ENCODE results near the gene ZC3H12A. TPM values are rescaled to one million over a fixed set of nuclear protein-coding genes. Genes with fewer than 3 reads are reported as not detected.
"Not testable (repeated sequence)": the region's sequence is repeated elsewhere in the genome, so short reads cannot be mapped to it uniquely, and the experiment has no call there.

ZC3H12A gene
- total RNA-seq, 1 donor from 2014 or later = 6.0 TPM

DNA sequence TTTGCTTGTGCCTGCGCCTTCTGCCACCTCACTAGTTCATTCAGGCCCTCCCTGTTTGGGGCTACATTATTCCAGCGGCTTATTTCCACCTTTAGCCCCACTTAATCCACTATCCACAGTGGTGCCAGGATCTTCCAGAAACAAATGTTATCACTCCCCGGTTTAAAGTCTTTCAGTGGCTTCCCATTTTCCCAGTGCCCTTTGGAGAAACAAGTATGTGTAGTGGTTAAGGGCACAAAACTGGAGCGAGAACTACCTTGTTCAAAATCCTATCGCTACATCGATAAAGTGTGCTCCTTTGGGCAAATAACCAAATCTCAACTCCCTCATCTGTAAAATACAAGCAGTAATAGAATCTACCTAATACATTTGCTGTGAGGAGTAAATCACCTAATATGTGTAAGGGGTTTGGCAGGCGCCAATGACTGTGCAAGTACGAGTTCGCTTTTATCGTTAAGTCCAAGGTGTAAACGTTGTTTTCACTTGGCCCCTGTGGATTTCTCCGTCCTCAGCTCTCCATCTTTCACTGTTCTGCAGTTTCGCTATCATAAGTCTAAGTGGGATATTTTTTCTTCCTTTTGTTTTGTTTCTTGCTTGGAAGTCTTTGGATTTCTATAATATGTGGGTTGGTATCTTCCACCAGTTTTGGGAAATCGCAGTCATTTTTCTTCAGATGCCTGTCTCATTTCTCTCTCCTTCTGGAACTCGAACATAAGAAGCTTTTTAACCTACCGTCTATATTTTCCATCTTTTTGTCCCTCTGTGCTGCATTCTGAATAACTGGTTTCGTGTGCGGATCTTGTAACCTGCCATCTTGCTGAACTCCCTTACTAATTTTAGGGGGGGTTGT, 41.0 kb downstream of the ZC3H12A start:
- H3K27ac Mint-ChIP-seq = peak overlapping the region; percentile 93
- peaks cover 4% of the 10 kb centered on the region for H3K36me3 Mint-ChIP-seq
- DNase-seq (ENCODE audit: extremely low spot score, unreplicated experiment) = no peak

DNA sequence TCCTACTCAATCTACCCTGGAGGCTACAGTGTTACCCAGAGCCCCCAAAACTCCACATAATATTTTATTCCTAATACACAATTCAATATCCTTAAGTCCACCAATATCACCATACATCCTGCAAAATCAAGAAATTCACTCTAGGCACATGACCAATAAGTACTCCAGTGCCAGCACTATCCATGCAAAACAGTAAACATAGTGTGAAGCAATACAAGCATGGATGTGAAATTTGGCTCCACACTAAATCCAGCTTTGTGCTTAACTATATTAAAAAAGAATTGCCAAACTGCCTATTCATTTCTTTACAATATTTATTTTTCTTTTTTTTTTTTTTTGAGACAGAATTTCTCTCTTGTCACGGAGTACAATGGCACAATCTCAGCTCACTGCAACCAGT, 43.2 kb downstream of the ZC3H12A start:
- Mint-ChIP-seq H3K36me3 (no peaks in the 10 kb centered on the region), H3K9me3 (no peaks in the 10 kb centered on the region), H3K4me1 (ENCODE audit: unreplicated experiment) (peaks cover 16% of the 10 kb centered on the region), H3K4me3 (peak overlapping the region; percentile 59), H3K27me3 (no peaks in the 10 kb centered on the region), H3K27ac (no peak overlapping the region)
- DNase-seq (ENCODE audit: extremely low spot score, unreplicated experiment) = no peak
- TF ChIP-seq, protein P1, sequence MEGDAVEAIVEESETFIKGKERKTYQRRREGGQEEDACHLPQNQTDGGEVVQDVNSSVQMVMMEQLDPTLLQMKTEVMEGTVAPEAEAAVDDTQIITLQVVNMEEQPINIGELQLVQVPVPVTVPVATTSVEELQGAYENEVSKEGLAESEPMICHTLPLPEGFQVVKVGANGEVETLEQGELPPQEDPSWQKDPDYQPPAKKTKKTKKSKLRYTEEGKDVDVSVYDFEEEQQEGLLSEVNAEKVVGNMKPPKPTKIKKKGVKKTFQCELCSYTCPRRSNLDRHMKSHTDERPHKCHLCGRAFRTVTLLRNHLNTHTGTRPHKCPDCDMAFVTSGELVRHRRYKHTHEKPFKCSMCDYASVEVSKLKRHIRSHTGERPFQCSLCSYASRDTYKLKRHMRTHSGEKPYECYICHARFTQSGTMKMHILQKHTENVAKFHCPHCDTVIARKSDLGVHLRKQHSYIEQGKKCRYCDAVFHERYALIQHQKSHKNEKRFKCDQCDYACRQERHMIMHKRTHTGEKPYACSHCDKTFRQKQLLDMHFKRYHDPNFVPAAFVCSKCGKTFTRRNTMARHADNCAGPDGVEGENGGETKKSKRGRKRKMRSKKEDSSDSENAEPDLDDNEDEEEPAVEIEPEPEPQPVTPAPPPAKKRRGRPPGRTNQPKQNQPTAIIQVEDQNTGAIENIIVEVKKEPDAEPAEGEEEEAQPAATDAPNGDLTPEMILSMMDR (conservative IDR thresholded peaks at IDR 0.05) = no peak

More for the DNA sequence above, 41.0 kb downstream of the ZC3H12A start:
- Mint-ChIP-seq H3K4me3 (peak overlapping the region; percentile 95), H3K4me1 (ENCODE audit: unreplicated experiment) (peaks cover 16% of the 10 kb centered on the region), H3K27me3 (no peaks in the 10 kb centered on the region), H3K9me3 (no peaks in the 10 kb centered on the region)
- TF ChIP-seq, protein P1 (conservative IDR thresholded peaks at IDR 0.05) = no peak

DNA sequence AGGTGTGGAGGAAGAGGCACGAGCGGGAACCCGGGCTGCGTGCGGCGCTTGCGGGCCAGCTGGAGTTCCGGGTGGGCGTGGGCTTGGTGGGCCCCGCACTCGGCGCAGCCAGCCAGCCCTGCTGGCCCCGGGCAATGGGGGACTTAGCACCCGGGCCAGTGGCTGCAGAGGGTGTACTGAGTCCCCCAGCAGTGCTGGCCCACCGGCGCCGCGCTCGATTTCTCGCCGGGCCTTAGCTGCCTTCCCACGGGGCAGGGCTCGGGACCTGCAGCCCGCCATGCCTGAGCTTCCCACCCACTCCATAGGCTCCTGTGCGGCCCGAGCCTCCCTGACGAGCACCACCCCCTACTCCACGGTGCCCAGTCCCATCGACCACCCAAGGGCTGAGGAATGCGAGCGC, 43.9 kb downstream of the ZC3H12A start:
- not testable (repeated sequence) for H3K36me3 Mint-ChIP-seq
- peaks cover 15% of the 10 kb centered on the region for H3K4me1 Mint-ChIP-seq (ENCODE audit: unreplicated experiment)

DNA sequence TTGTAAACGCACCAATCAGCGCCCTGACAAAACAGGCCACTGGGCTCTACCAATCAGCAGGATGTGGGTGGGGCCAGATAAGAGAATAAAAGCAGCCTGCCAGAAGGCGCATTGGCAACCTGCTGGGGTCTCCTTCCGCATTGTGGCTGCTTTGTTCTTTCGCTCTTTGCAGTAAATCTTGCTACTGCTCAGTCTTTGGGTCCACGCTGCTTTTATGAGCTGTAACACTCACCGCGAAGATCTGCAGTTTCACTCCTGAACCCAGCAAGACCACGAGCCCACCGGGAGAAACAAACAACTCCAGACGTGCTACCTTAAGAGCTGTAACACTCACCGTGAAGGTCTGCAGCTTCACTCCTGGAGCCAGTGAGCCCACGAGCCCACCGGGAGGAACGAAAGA, 44.5 kb downstream of the ZC3H12A start:
- peaks cover 11% of the 10 kb centered on the region for H3K4me1 Mint-ChIP-seq (ENCODE audit: unreplicated experiment)
- not testable (repeated sequence) for H3K9me3 Mint-ChIP-seq; H3K27me3 Mint-ChIP-seq; H3K4me3 Mint-ChIP-seq; H3K36me3 Mint-ChIP-seq; DNase-seq (ENCODE audit: extremely low spot score, unreplicated experiment); H3K27ac Mint-ChIP-seq

More for the DNA sequence above, 43.9 kb downstream of the ZC3H12A start:
- DNase-seq (ENCODE audit: extremely low spot score, unreplicated experiment); H3K27me3 Mint-ChIP-seq; H3K4me3 Mint-ChIP-seq; H3K9me3 Mint-ChIP-seq; H3K27ac Mint-ChIP-seq: not testable (repeated sequence)

DNA sequence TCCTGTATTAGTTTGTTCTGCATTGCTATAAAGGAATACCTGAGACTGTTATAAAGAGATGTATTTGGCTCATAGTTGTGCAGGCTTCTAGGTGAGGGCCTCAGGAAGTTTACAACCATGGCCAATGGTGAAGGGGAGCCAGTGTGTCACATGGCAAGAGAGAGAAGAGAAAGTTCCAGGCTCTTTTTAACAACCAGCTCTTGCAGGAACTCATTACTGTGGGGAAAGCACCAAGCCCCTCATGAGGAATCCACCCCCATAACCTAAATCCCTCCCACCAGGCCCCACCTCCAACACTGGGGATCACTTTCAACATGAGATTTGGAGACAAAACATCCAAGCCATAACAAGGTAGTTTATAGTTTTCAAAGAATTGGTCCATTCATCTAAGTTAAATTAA, 45.2 kb downstream of the ZC3H12A start:
- Mint-ChIP-seq H3K4me1 (ENCODE audit: unreplicated experiment) (peaks cover 11% of the 10 kb centered on the region), H3K4me3 (no peak overlapping the region), H3K27me3 (no peaks in the 10 kb centered on the region), H3K9me3 (no peaks in the 10 kb centered on the region), H3K36me3 (no peaks in the 10 kb centered on the region), H3K27ac (no peak overlapping the region)
- TF ChIP-seq, protein P1 (conservative IDR thresholded peaks at IDR 0.05) = no peak
- no peak for DNase-seq (ENCODE audit: extremely low spot score, unreplicated experiment)

DNA sequence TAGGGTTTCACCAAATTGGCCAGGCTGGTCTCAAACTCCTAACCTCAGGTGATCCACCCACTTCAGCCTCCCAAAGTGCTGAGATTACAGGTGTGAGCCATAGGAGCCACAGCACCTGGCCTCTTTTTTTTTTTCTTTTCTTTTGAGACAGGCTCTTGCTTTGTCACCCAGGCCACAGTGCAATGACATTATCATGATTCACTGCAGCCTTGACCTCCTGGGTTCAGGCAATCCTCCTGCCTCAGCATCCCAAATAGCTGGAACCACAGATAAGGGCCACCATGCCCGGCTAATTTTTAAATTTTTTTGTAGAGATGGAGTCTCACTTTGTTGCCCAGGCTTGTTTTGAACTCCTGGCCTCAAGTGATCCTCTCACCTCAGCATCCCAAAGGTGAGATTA, 55.5 kb downstream of the ZC3H12A start:
- not testable (repeated sequence) for H3K9me3 Mint-ChIP-seq; H3K27me3 Mint-ChIP-seq; H3K4me3 Mint-ChIP-seq; H3K4me1 Mint-ChIP-seq (ENCODE audit: unreplicated experiment); DNase-seq (ENCODE audit: extremely low spot score, unreplicated experiment); H3K36me3 Mint-ChIP-seq; H3K27ac Mint-ChIP-seq

DNA sequence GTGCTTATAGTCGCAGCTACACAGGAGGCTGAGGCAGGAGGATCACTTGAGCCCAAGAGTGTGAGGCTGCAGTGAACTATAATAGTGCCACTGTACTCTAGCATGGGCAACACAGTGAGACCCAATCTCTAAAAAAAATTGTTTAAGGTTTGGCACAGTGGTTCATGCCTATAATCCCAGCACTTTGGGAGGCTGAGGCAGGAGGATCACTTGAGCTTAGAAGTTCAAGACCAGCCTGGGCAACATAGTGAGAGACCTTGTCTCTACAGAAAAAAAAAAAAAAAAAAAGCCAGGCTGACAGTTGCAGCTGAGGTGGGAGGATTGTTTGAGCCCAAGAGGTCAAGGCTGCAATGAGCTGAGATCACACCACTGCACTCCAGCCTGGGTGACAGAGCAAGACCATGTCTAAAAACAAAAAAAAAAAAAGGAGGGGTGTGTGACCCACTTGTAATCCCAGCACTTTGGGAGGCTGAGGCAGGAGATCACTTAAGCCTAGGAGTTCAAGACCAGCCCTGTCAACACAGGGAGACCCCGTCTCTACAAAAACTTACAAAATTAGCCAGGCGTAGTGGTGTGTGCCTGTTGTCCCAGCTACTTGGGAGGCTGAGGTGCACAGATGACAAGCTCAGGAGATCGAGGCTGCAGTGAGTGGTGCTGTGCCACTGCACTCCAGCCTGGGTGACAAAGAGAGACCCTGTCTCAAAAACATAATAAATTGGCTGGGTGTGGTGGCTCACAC, 58.2 kb downstream of the ZC3H12A start:
- H3K9me3 Mint-ChIP-seq; H3K4me1 Mint-ChIP-seq (ENCODE audit: unreplicated experiment); DNase-seq (ENCODE audit: extremely low spot score, unreplicated experiment); H3K27me3 Mint-ChIP-seq; H3K27ac Mint-ChIP-seq; H3K4me3 Mint-ChIP-seq: not testable (repeated sequence)
- H3K36me3 Mint-ChIP-seq = peaks cover 21% of the 10 kb centered on the region

Data from type B pancreatic cell (in vitro differentiated cells).